ENCODE measurements around the gene ANO10.

- TF ChIP-seq CTCF (IDR thresholded peaks at IDR 0.05) (no peak), POLR2A (IDR thresholded peaks at IDR 0.05) (no peak)
These were observed 203.1 kb downstream of the ANO10 start for GRCh38 chr3:43418601-43419272.
